T-helper 17 cell (primary cell): ENCODE results near the gene CLSTN3. TPM values are rescaled to one million over a fixed set of nuclear protein-coding genes. Genes with fewer than 3 reads are reported as not detected.
"Not testable (repeated sequence)": the region's sequence is repeated elsewhere in the genome, so short reads cannot be mapped to it uniquely, and the experiment has no call there.

ENCODE experiments used
- ATAC-seq: fragments of 150-1000 bp; cut with Tn5 transposase; 2 replicates; pipeline ENCODE4 v1.10.0; 2021; ENCODE audit warnings: mild to moderate bottlenecking, moderate library complexity
- DNase-seq, 3 donors: peaks; one replicate each; pipeline versions ENCODE4 v3.0.0 to v3.0.0-alpha.2; 2020 to 2021
- H3K9me3 ChIP-seq: one replicate; pipeline ENCODE4 v1.7.0; 2013; ENCODE audit warnings: low read length, mild to moderate bottlenecking; ENCODE audit not compliant: control insufficient read depth, poor library complexity, severe bottlenecking
- H3K27ac Mint-ChIP-seq: one replicate; pipeline ENCODE4 v1.8.0; 2022; ENCODE audit warnings: mild to moderate bottlenecking, moderate library complexity, mixed read lengths
- H3K27me3 Mint-ChIP-seq: one replicate; pipeline ENCODE4 v1.8.0; 2022; ENCODE audit warnings: mixed read lengths
- H3K36me3 Mint-ChIP-seq: one replicate; pipeline ENCODE4 v1.8.0; 2022; ENCODE audit warnings: low read depth, mixed read lengths
- H3K4me1 Mint-ChIP-seq: one replicate; pipeline ENCODE4 v1.8.0; 2022; ENCODE audit warnings: mild to moderate bottlenecking, mixed read lengths
- H3K4me3 Mint-ChIP-seq: one replicate; pipeline ENCODE4 v1.8.0; 2022; ENCODE audit warnings: mild to moderate bottlenecking, moderate library complexity, mixed read lengths
- total RNA-seq, 4 donors: library from RNA in 2 of 4; stranded (reverse) in 2 of 4; gene quantifications; one replicate each; pipeline ENCODE4 v1.2.3 and lab custom pipeline; 2022 to 2026

The CLSTN3 gene
- total RNA-seq, 2 donors from 2014 or later, result 45.8 to 62.6 TPM

GRCh38 chr12:7096006-7096932 lies 33.9 kb upstream of the CLSTN3 start:
- Mint-ChIP-seq H3K36me3 (peaks cover 3% of the 10 kb centered on the region), H3K4me1 (peaks cover 9% of the 10 kb centered on the region), H3K4me3 (no peak overlapping the region), H3K27me3 (no peaks in the 10 kb centered on the region), H3K27ac (no peak overlapping the region)
- ATAC-seq (no peak), DNase-seq (no peak)
- no peaks in the 10 kb centered on the region for H3K9me3 ChIP-seq

- peaks cover 9% of the 10 kb centered on the region for H3K4me1 Mint-ChIP-seq
- no peak overlapping the region for H3K27ac Mint-ChIP-seq
- H3K4me3 Mint-ChIP-seq, result no peak overlapping the region
- peaks cover 3% of the 10 kb centered on the region for H3K36me3 Mint-ChIP-seq
- H3K9me3 ChIP-seq, result no peaks in the 10 kb centered on the region
- no peak for ATAC-seq
- no peaks in the 10 kb centered on the region for H3K27me3 Mint-ChIP-seq
- DNase-seq, result no peak
These were observed 33.2 kb upstream of the CLSTN3 start for GRCh38 chr12:7096979-7097378.

- no peaks in the 10 kb centered on the region for H3K27me3 Mint-ChIP-seq
- ATAC-seq (no peak), DNase-seq (no peak)
- no peaks in the 10 kb centered on the region for H3K9me3 ChIP-seq
- H3K36me3 Mint-ChIP-seq, result peaks cover 3% of the 10 kb centered on the region
- peak overlapping the region; percentile 29 for H3K27ac Mint-ChIP-seq
- peaks cover 12% of the 10 kb centered on the region for H3K4me1 Mint-ChIP-seq
- H3K4me3 Mint-ChIP-seq, result no peak overlapping the region
These were observed 30.7 kb upstream of the CLSTN3 start for GRCh38 chr12:7099290-7099996.

GRCh38 chr12:7100239-7100638 lies 29.9 kb upstream of the CLSTN3 start:
- Mint-ChIP-seq H3K27me3 (no peaks in the 10 kb centered on the region), H3K4me1 (peaks cover 12% of the 10 kb centered on the region), H3K4me3 (no peak overlapping the region), H3K36me3 (peaks cover 3% of the 10 kb centered on the region), H3K27ac (no peak overlapping the region)
- ATAC-seq (no peak), DNase-seq (no peak)
- no peaks in the 10 kb centered on the region for H3K9me3 ChIP-seq

GRCh38 chr12:7101047-7101693 lies 29.0 kb upstream of the CLSTN3 start:
- Mint-ChIP-seq H3K4me1 (peaks cover 16% of the 10 kb centered on the region), H3K36me3 (peaks cover 3% of the 10 kb centered on the region), H3K27ac (peak overlapping the region; percentile 85), H3K4me3 (no peak overlapping the region), H3K27me3 (no peaks in the 10 kb centered on the region)
- no peaks in the 10 kb centered on the region for H3K9me3 ChIP-seq
- ATAC-seq, result no peak
- no peak for DNase-seq

- no peaks in the 10 kb centered on the region for H3K27me3 Mint-ChIP-seq
- no peak overlapping the region for H3K4me3 Mint-ChIP-seq
- peaks cover 16% of the 10 kb centered on the region for H3K4me1 Mint-ChIP-seq
- no peak for DNase-seq
- ATAC-seq, result no peak
- peaks cover 3% of the 10 kb centered on the region for H3K36me3 Mint-ChIP-seq
- H3K9me3 ChIP-seq, result no peaks in the 10 kb centered on the region
- H3K27ac Mint-ChIP-seq, result peak overlapping the region; percentile 85
These were observed 28.5 kb upstream of the CLSTN3 start for GRCh38 chr12:7101694-7102131.

- H3K27me3 Mint-ChIP-seq, result no peaks in the 10 kb centered on the region
- ATAC-seq (no peak), DNase-seq (no peak)
- H3K4me1 Mint-ChIP-seq, result peaks cover 16% of the 10 kb centered on the region
- H3K27ac Mint-ChIP-seq, result peak overlapping the region; percentile 85
- no peaks in the 10 kb centered on the region for H3K9me3 ChIP-seq
- H3K4me3 Mint-ChIP-seq, result no peak overlapping the region
- H3K36me3 Mint-ChIP-seq, result peaks cover 3% of the 10 kb centered on the region
These were observed 27.6 kb upstream of the CLSTN3 start for GRCh38 chr12:7102582-7102981.

- peak overlapping the region; percentile 85 for H3K27ac Mint-ChIP-seq
- ATAC-seq (no peak), DNase-seq (no peak)
- no peaks in the 10 kb centered on the region for H3K27me3 Mint-ChIP-seq
- H3K36me3 Mint-ChIP-seq, result peaks cover 3% of the 10 kb centered on the region
- peaks cover 27% of the 10 kb centered on the region for H3K4me1 Mint-ChIP-seq
- no peak overlapping the region for H3K4me3 Mint-ChIP-seq
- no peaks in the 10 kb centered on the region for H3K9me3 ChIP-seq
These were observed 26.2 kb upstream of the CLSTN3 start for GRCh38 chr12:7103837-7104584.

GRCh38 chr12:7106082-7106481 lies 24.1 kb upstream of the CLSTN3 start:
- H3K4me3 Mint-ChIP-seq, result no peak overlapping the region
- H3K27ac Mint-ChIP-seq, result peak overlapping the region; percentile 27
- DNase-seq, result no peak
- no peaks in the 10 kb centered on the region for H3K36me3 Mint-ChIP-seq
- H3K27me3 Mint-ChIP-seq, result no peaks in the 10 kb centered on the region
- H3K9me3 ChIP-seq, result no peaks in the 10 kb centered on the region
- no peak for ATAC-seq
- peaks cover 31% of the 10 kb centered on the region for H3K4me1 Mint-ChIP-seq

GRCh38 chr12:7107181-7107580 lies 23.0 kb upstream of the CLSTN3 start:
- not testable (repeated sequence) for H3K27ac Mint-ChIP-seq, H3K9me3 ChIP-seq, H3K27me3 Mint-ChIP-seq, DNase-seq, ATAC-seq, H3K4me3 Mint-ChIP-seq, H3K36me3 Mint-ChIP-seq
- peaks cover 31% of the 10 kb centered on the region for H3K4me1 Mint-ChIP-seq

- ATAC-seq (no peak), DNase-seq (no peak)
- H3K4me1 Mint-ChIP-seq, result peaks cover 28% of the 10 kb centered on the region
- peak overlapping the region; percentile 90 for H3K27ac Mint-ChIP-seq
- H3K4me3 Mint-ChIP-seq, result peak overlapping the region; percentile 93
- no peaks in the 10 kb centered on the region for H3K36me3 Mint-ChIP-seq
- no peaks in the 10 kb centered on the region for H3K9me3 ChIP-seq
- no peaks in the 10 kb centered on the region for H3K27me3 Mint-ChIP-seq
These were observed 22.6 kb upstream of the CLSTN3 start for GRCh38 chr12:7107636-7108002.

- peak; percentile 50 to 57 (median 53) for DNase-seq
- no peaks in the 10 kb centered on the region for H3K9me3 ChIP-seq
- Mint-ChIP-seq H3K27me3 (no peaks in the 10 kb centered on the region), H3K4me1 (peaks cover 25% of the 10 kb centered on the region), H3K27ac (peak overlapping the region; percentile 90), H3K4me3 (peak overlapping the region; percentile 93), H3K36me3 (no peaks in the 10 kb centered on the region)
- peak; percentile 93 for ATAC-seq
These were observed 22.0 kb upstream of the CLSTN3 start for GRCh38 chr12:7108003-7108795.
